Measurements from ENCODE around the gene RNU4-1. TPM values are rescaled to one million over a fixed set of nuclear protein-coding genes. Genes with fewer than 3 reads are reported as not detected.
"Not testable (repeated sequence)": the region's sequence is repeated elsewhere in the genome, so short reads cannot be mapped to it uniquely, and the experiment has no call there.

The RNU4-1 gene
- total and polyA plus RNA-seq, 4 donors = 1,718 to 2,225 TPM; not detected in 2

- H3K27me3 ChIP-seq (ENCODE audit: control insufficient read depth in 1 of 2, insufficient read depth in 2 of 2, low read length in 1 of 2); H3K27ac ChIP-seq (ENCODE audit: low read depth in 1 of 2, low read length in 2 of 2); H3K4me3 ChIP-seq (ENCODE audit: low read length in 2 of 2); ATAC-seq (ENCODE audit: low FRiP score); H3K36me3 ChIP-seq (ENCODE audit: control insufficient read depth in 1 of 2, insufficient read depth in 2 of 2, low read length in 1 of 2); DNase-seq; intact Hi-C loops (cut with DNase I); H3K9me3 ChIP-seq (ENCODE audit: control insufficient read depth, low read length): not testable (repeated sequence)
- 64 to 70% methylated on average over 5 of the region's 5 CpGs for WGBS, 2 donors
- peaks cover 0 to 11% of the 10 kb centered on the region in 2 donors for H3K4me1 ChIP-seq (ENCODE audit: control insufficient read depth in 1 of 2, insufficient read depth in 2 of 2, low read length in 2 of 2)
These were observed 46.3 kb downstream of the RNU4-1 start for GRCh38 chr12:120246705-120247104.

Other genes starting within 250 kb of the RNU4-1 start
- gene RAB35, start 176.5 kb downstream of the RNU4-1 start, total RNA-seq = 10 to 100 TPM; 47.4 to 52.6 TPM
- gene RAB35, start 176.5 kb downstream of the RNU4-1 start, polyA plus RNA-seq = 10 to 100 TPM; 15.7 to 23.7 TPM
- gene GCN1, start 98.5 kb downstream of the RNU4-1 start, total RNA-seq = 10 to 100 TPM; 75.1 to 89.8 TPM
- gene GCN1, start 98.5 kb downstream of the RNU4-1 start, polyA plus RNA-seq = 10 to 100 TPM in 1 of 2 donors, 1 to 10 TPM in 1; 6.4 to 22.1 TPM
- gene RPLP0, start 92.1 kb downstream of the RNU4-1 start, total RNA-seq = 1,000 to 10,000 TPM; 1,136 to 1,236 TPM
- gene RPLP0, start 92.1 kb downstream of the RNU4-1 start, polyA plus RNA-seq = 1,000 to 10,000 TPM; 2,250 to 2,543 TPM
- gene PXN, start 27.5 kb downstream of the RNU4-1 start, total RNA-seq = 100 to 1,000 TPM; 111 to 138 TPM
- gene PXN, start 27.5 kb downstream of the RNU4-1 start, polyA plus RNA-seq = 10 to 100 TPM; 31.3 to 79.9 TPM
- gene RNU4-2, start 1.3 kb downstream of the RNU4-1 start, total RNA-seq = over 10,000 TPM; 15,052 to 24,410 TPM
- not detected for gene RNU4-2, start 1.3 kb downstream of the RNU4-1 start, polyA plus RNA-seq
- 1 to 10 TPM in 1 of 2 donors, under 1 TPM in 1; 0.39 to 1.6 TPM for gene SIRT4, start 9.1 kb upstream of the RNU4-1 start, total RNA-seq
- gene SIRT4, start 9.1 kb upstream of the RNU4-1 start, polyA plus RNA-seq = 1 to 10 TPM; 1.8 to 2.5 TPM
- 1 to 10 TPM in 1 of 2 donors, under 1 TPM in 1; 0.91 to 1.2 TPM for gene PLA2G1B, start 34.5 kb upstream of the RNU4-1 start, total RNA-seq
- 1 to 10 TPM; 2.0 to 3.9 TPM for gene PLA2G1B, start 34.5 kb upstream of the RNU4-1 start, polyA plus RNA-seq
- 1 to 10 TPM in 1 of 2 donors, under 1 TPM in 1; 0.32 to 1.3 TPM for gene MSI1, start 75.9 kb upstream of the RNU4-1 start, total RNA-seq
- gene MSI1, start 75.9 kb upstream of the RNU4-1 start, polyA plus RNA-seq = under 1 TPM in 1 of 2 donors, not detected in 1; 0.75 TPM
- 100 to 1,000 TPM; 176 to 246 TPM for gene COX6A1, start 144.9 kb upstream of the RNU4-1 start, total RNA-seq
- gene COX6A1, start 144.9 kb upstream of the RNU4-1 start, polyA plus RNA-seq = 100 to 1,000 TPM; 355 to 498 TPM
- gene TRIAP1, start 153.1 kb upstream of the RNU4-1 start, total RNA-seq = 10 to 100 TPM; 13.0 to 14.1 TPM
- gene TRIAP1, start 153.1 kb upstream of the RNU4-1 start, polyA plus RNA-seq = 10 to 100 TPM; 19.7 to 43.1 TPM
- 10 to 100 TPM; 22.1 to 24.5 TPM for gene GATC, start 153.2 kb upstream of the RNU4-1 start, total RNA-seq
- 10 to 100 TPM in 1 of 2 donors, 1 to 10 TPM in 1; 9.8 to 11.5 TPM for gene GATC, start 153.2 kb upstream of the RNU4-1 start, polyA plus RNA-seq
- gene SRSF9, start 176.5 kb upstream of the RNU4-1 start, total RNA-seq = 10 to 100 TPM; 91.2 to 96.6 TPM
- gene SRSF9, start 176.5 kb upstream of the RNU4-1 start, polyA plus RNA-seq = 10 to 100 TPM; 77.5 to 95.8 TPM
- gene DYNLL1, start 202.9 kb upstream of the RNU4-1 start, total RNA-seq = 100 to 1,000 TPM; 236 to 262 TPM
- gene DYNLL1, start 202.9 kb upstream of the RNU4-1 start, polyA plus RNA-seq = 100 to 1,000 TPM; 287 to 686 TPM
- gene COQ5, start 235.9 kb upstream of the RNU4-1 start, total RNA-seq = 10 to 100 TPM; 12.0 to 18.3 TPM
- gene COQ5, start 235.9 kb upstream of the RNU4-1 start, polyA plus RNA-seq = 10 to 100 TPM; 25.0 to 26.0 TPM
- gene RNF10, start 241.1 kb upstream of the RNU4-1 start, total RNA-seq = 100 to 1,000 TPM; 184 to 200 TPM
- 100 to 1,000 TPM in 1 of 2 donors, 10 to 100 TPM in 1; 74.0 to 156 TPM for gene RNF10, start 241.1 kb upstream of the RNU4-1 start, polyA plus RNA-seq

Data from aorta (tissue), 5 donors.